Measurements from ENCODE around the gene KCNJ14.
"Not testable (repeated sequence)": the region's sequence is repeated elsewhere in the genome, so short reads cannot be mapped to it uniquely, and the experiment has no call there.

KCNJ14 gene

GRCh38 chr19:48481846-48482639, 26.7 kb downstream of the KCNJ14 start:
- Histone ChIP-seq H3K27ac (no peak overlapping the region), H3K36me3 (peaks cover 30% of the 10 kb centered on the region), H3K27me3 (peaks cover 29% of the 10 kb centered on the region), H3K9me3 (no peaks in the 10 kb centered on the region), H3K4me3 (ENCODE audit: low read depth in 1 of 2, low read length in 1 of 2) (no peak overlapping the region), H3K4me1 (ENCODE audit: control insufficient read depth in 1 of 2, insufficient read depth in 1 of 2, low read depth in 1 of 2, low read length in 1 of 2) (peaks cover 10 to 15% of the 10 kb centered on the region in 2 experiments)
- no peak for TF ChIP-seq CTCF (IDR thresholded peaks at IDR 0.05)

GRCh38 chr19:48483301-48483700, 27.9 kb downstream of the KCNJ14 start:
- H3K36me3 ChIP-seq = peaks cover 17% of the 10 kb centered on the region
- no peaks in the 10 kb centered on the region for H3K9me3 ChIP-seq
- H3K4me3 ChIP-seq (ENCODE audit: low read depth in 1 of 2, low read length in 1 of 2) = no peak overlapping the region
- H3K4me1 ChIP-seq (ENCODE audit: control insufficient read depth in 1 of 2, insufficient read depth in 1 of 2, low read depth in 1 of 2, low read length in 1 of 2) = peaks cover 10 to 15% of the 10 kb centered on the region in 2 experiments
- H3K27ac ChIP-seq = no peak overlapping the region
- H3K27me3 ChIP-seq = peaks cover 36% of the 10 kb centered on the region
- no peak for TF ChIP-seq CTCF (IDR thresholded peaks at IDR 0.05)

- no peak overlapping the region for H3K4me3 ChIP-seq (ENCODE audit: low read depth in 1 of 2, low read length in 1 of 2)
- H3K9me3 ChIP-seq = no peaks in the 10 kb centered on the region
- TF ChIP-seq CTCF (IDR thresholded peaks at IDR 0.05) = no peak
- peaks cover 7% of the 10 kb centered on the region for H3K36me3 ChIP-seq
- peaks cover 10 to 15% of the 10 kb centered on the region in 2 experiments for H3K4me1 ChIP-seq (ENCODE audit: control insufficient read depth in 1 of 2, insufficient read depth in 1 of 2, low read depth in 1 of 2, low read length in 1 of 2)
- no peak overlapping the region for H3K27ac ChIP-seq
- H3K27me3 ChIP-seq = peaks cover 37% of the 10 kb centered on the region
Observed at GRCh38 chr19:48484247-48484893, 29.0 kb downstream of the KCNJ14 start.

- no peak overlapping the region for H3K27ac ChIP-seq
- peaks cover 38% of the 10 kb centered on the region for H3K27me3 ChIP-seq
- TF ChIP-seq CTCF (IDR thresholded peaks at IDR 0.05) = no peak
- no peaks in the 10 kb centered on the region for H3K36me3 ChIP-seq
- no peaks in the 10 kb centered on the region for H3K9me3 ChIP-seq
- no peak overlapping the region for H3K4me3 ChIP-seq (ENCODE audit: low read depth in 1 of 2, low read length in 1 of 2)
- H3K4me1 ChIP-seq (ENCODE audit: control insufficient read depth in 1 of 2, insufficient read depth in 1 of 2, low read depth in 1 of 2, low read length in 1 of 2) = peaks cover 10 to 12% of the 10 kb centered on the region in 2 experiments
Observed at GRCh38 chr19:48484931-48485612, 29.7 kb downstream of the KCNJ14 start.

- peaks cover 38% of the 10 kb centered on the region for H3K27me3 ChIP-seq
- not testable (repeated sequence) for H3K9me3 ChIP-seq; H3K27ac ChIP-seq; H3K36me3 ChIP-seq; H3K4me3 ChIP-seq (ENCODE audit: low read depth in 1 of 2, low read length in 1 of 2)
- H3K4me1 ChIP-seq (ENCODE audit: control insufficient read depth in 1 of 2, insufficient read depth in 1 of 2, low read depth in 1 of 2, low read length in 1 of 2) = peaks cover 0 to 12% of the 10 kb centered on the region in 2 experiments
Observed at GRCh38 chr19:48486706-48487105, 31.3 kb downstream of the KCNJ14 start.

All from neutrophil (primary cell).